ENCODE data around the gene HYAL2. TPM values are rescaled to one million over a fixed set of nuclear protein-coding genes. Genes with fewer than 3 reads are reported as not detected.

The HYAL2 gene
- total and polyA plus RNA-seq, 2 of the 8 experiments (the other 6 are each of a cell fraction or from before 2014, with no cell fraction given), result 51.9 to 176 TPM

DNA sequence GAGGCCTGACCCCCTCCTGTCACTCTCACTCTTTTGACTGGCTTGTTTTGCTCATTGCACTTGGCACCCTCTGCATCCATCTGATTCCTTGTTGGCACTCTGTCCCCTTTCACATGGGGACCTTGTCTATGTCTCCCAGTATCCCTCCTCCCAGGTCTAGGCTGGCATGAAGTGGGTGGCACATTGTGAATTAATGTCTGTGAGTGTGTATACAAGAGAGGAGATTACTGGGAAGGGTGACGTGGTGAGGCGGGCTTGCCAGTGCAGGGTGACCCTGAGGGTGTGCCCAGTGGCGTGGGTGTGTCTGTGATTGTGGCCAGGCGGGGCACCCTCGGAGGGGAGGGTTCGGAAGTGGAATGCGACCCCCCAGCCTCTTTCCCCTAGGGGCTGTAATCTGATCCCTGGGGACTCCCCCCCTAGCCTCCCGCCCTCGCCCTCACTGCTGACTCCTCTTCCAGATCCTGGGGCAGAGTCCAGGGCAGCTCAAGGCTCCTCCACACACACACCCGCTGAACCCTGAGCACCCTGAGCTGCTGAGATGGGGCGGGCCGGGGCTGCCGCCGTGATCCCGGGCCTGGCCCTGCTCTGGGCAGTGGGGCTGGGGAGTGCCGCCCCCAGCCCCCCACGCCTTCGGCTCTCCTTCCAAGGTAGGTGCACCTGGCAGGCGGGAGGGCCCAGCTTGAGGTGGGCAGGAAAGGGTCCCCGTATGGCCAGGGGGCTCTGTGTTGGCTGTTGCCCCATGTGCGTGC lies 53.7 kb downstream of the HYAL2 start, which contains the start of gene SEMA3B (continued):
- TF ChIP-seq TBP (IDR thresholded peaks at IDR 0.05; ENCODE audit: low read depth, low read length), result no peak
- TF ChIP-seq, protein P1, sequence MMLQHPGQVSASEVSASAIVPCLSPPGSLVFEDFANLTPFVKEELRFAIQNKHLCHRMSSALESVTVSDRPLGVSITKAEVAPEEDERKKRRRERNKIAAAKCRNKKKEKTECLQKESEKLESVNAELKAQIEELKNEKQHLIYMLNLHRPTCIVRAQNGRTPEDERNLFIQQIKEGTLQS (IDR thresholded peaks at IDR 0.05; ENCODE audit: insufficient read depth, low read depth, low read length), result no peak
- TF ChIP-seq EP300 (IDR thresholded peaks at IDR 0.05; ENCODE audit: borderline replicate concordance in 1 of 2, low read depth in 2 of 2, low read length in 2 of 2), result no peak
- no peak for TF ChIP-seq CREB1 (IDR thresholded peaks at IDR 0.05)
- no peak for TF ChIP-seq TCF12 (IDR thresholded peaks at IDR 0.05; ENCODE audit: low read depth, low read length)
- no peak for TF ChIP-seq RBBP5 (IDR thresholded peaks at IDR 0.05; ENCODE audit: borderline replicate concordance, low read depth, low read length)
- no peak for TF ChIP-seq BCL11A (IDR thresholded peaks at IDR 0.05; ENCODE audit: low read depth in 2 of 2, low read length in 2 of 2)
- no peak for TF ChIP-seq NRF1 (IDR thresholded peaks at IDR 0.05; ENCODE audit: low read depth, low read length)
- TF ChIP-seq, protein P2, sequence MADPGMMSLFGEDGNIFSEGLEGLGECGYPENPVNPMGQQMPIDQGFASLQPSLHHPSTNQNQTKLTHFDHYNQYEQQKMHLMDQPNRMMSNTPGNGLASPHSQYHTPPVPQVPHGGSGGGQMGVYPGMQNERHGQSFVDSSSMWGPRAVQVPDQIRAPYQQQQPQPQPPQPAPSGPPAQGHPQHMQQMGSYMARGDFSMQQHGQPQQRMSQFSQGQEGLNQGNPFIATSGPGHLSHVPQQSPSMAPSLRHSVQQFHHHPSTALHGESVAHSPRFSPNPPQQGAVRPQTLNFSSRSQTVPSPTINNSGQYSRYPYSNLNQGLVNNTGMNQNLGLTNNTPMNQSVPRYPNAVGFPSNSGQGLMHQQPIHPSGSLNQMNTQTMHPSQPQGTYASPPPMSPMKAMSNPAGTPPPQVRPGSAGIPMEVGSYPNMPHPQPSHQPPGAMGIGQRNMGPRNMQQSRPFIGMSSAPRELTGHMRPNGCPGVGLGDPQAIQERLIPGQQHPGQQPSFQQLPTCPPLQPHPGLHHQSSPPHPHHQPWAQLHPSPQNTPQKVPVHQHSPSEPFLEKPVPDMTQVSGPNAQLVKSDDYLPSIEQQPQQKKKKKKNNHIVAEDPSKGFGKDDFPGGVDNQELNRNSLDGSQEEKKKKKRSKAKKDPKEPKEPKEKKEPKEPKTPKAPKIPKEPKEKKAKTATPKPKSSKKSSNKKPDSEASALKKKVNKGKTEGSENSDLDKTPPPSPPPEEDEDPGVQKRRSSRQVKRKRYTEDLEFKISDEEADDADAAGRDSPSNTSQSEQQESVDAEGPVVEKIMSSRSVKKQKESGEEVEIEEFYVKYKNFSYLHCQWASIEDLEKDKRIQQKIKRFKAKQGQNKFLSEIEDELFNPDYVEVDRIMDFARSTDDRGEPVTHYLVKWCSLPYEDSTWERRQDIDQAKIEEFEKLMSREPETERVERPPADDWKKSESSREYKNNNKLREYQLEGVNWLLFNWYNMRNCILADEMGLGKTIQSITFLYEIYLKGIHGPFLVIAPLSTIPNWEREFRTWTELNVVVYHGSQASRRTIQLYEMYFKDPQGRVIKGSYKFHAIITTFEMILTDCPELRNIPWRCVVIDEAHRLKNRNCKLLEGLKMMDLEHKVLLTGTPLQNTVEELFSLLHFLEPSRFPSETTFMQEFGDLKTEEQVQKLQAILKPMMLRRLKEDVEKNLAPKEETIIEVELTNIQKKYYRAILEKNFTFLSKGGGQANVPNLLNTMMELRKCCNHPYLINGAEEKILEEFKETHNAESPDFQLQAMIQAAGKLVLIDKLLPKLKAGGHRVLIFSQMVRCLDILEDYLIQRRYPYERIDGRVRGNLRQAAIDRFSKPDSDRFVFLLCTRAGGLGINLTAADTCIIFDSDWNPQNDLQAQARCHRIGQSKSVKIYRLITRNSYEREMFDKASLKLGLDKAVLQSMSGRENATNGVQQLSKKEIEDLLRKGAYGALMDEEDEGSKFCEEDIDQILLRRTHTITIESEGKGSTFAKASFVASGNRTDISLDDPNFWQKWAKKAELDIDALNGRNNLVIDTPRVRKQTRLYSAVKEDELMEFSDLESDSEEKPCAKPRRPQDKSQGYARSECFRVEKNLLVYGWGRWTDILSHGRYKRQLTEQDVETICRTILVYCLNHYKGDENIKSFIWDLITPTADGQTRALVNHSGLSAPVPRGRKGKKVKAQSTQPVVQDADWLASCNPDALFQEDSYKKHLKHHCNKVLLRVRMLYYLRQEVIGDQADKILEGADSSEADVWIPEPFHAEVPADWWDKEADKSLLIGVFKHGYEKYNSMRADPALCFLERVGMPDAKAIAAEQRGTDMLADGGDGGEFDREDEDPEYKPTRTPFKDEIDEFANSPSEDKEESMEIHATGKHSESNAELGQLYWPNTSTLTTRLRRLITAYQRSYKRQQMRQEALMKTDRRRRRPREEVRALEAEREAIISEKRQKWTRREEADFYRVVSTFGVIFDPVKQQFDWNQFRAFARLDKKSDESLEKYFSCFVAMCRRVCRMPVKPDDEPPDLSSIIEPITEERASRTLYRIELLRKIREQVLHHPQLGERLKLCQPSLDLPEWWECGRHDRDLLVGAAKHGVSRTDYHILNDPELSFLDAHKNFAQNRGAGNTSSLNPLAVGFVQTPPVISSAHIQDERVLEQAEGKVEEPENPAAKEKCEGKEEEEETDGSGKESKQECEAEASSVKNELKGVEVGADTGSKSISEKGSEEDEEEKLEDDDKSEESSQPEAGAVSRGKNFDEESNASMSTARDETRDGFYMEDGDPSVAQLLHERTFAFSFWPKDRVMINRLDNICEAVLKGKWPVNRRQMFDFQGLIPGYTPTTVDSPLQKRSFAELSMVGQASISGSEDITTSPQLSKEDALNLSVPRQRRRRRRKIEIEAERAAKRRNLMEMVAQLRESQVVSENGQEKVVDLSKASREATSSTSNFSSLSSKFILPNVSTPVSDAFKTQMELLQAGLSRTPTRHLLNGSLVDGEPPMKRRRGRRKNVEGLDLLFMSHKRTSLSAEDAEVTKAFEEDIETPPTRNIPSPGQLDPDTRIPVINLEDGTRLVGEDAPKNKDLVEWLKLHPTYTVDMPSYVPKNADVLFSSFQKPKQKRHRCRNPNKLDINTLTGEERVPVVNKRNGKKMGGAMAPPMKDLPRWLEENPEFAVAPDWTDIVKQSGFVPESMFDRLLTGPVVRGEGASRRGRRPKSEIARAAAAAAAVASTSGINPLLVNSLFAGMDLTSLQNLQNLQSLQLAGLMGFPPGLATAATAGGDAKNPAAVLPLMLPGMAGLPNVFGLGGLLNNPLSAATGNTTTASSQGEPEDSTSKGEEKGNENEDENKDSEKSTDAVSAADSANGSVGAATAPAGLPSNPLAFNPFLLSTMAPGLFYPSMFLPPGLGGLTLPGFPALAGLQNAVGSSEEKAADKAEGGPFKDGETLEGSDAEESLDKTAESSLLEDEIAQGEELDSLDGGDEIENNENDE (IDR thresholded peaks at IDR 0.05; ENCODE audit: insufficient replicate concordance, low read length), result no peak
- no peak for TF ChIP-seq GABPA (IDR thresholded peaks at IDR 0.05; ENCODE audit: borderline replicate concordance, insufficient read depth, low read length)
